CD14-positive monocyte (primary cell): ENCODE data around the gene LRBA. TPM values are rescaled to one million over a fixed set of nuclear protein-coding genes. Genes with fewer than 3 reads are reported as not detected.

Experiments used
- DNase-seq, 3 donors: peaks; one replicate each; pipeline ENCODE4 v3.0.0-alpha.2; 2011 to 2022
- H2AFZ ChIP-seq: 2 replicates; pipeline ENCODE4 v1.6.0; 2012; ENCODE audit warnings: mild to moderate bottlenecking, low read depth, low read length, inconsistent platforms; ENCODE audit not compliant: insufficient read depth, poor library complexity, severe bottlenecking
- H3K27ac ChIP-seq, 2 donors: 1 replicate in 1 of 2; 2 replicates in 1 of 2; pipeline ENCODE4 v1.5.1; 2012 to 2013; ENCODE audit warnings: low read length in 2 of 2, control low read depth in 1 of 2, inconsistent platforms in 1 of 2, low read depth in 1 of 2, mild to moderate bottlenecking in 1 of 2
- H3K27me3 ChIP-seq, 2 donors: one replicate each; pipeline versions ENCODE4 v1.6.0 to v1.6.1; 2011 to 2013; ENCODE audit warnings: low read length in 2 of 2; ENCODE audit not compliant: control insufficient read depth in 2 of 2, insufficient read depth in 2 of 2
- H3K36me3 ChIP-seq, 2 donors: replicated peaks in 1 of 2; 1 replicate in 1 of 2; 2 replicates in 1 of 2; pipeline versions ENCODE4 v1.5.1 to v1.6.1; 2012 to 2013; ENCODE audit warnings: low read length in 2 of 2, control low read depth in 1 of 2, inconsistent platforms in 1 of 2, mild to moderate bottlenecking in 1 of 2; ENCODE audit not compliant: insufficient read depth in 2 of 2, control insufficient read depth in 1 of 2
- H3K4me1 ChIP-seq, 2 donors: 1 replicate in 1 of 2; 2 replicates in 1 of 2; pipeline versions ENCODE4 v1.5.1 to v1.6.1; 2012 to 2013; ENCODE audit warnings: low read length in 2 of 2, control low read depth in 1 of 2, inconsistent platforms in 1 of 2, mild to moderate bottlenecking in 1 of 2, moderate library complexity in 1 of 2; ENCODE audit not compliant: insufficient read depth in 2 of 2, control insufficient read depth in 1 of 2
- H3K4me2 ChIP-seq: replicated peaks from 2 replicates; pipeline ENCODE3; 2012; ENCODE audit warnings: low read length, moderate library complexity, mild to moderate bottlenecking; ENCODE audit not compliant: poor library complexity, severe bottlenecking; ENCODE audit errors: extremely low read depth
- H3K4me3 ChIP-seq, 3 experiments: fragments of 200-600 bp in 1 of 3; sonication (generic) in 1 of 3; replicated peaks in 1 of 3; 1 replicate in 2 of 3; 2 replicates in 1 of 3; pipeline ENCODE4 v1.5.1; 2011 to 2013; ENCODE audit warnings: low read length in 3 of 3, mild to moderate bottlenecking in 3 of 3, control low read depth in 2 of 3, low read depth in 2 of 3, inconsistent platforms in 1 of 3, moderate library complexity in 1 of 3
- H3K79me2 ChIP-seq: 2 replicates; pipeline ENCODE4 v1.6.0; 2012; ENCODE audit warnings: mild to moderate bottlenecking, control low read depth, inconsistent platforms, low read length, moderate library complexity; ENCODE audit not compliant: insufficient read depth
- H3K9ac ChIP-seq: 2 replicates; pipeline ENCODE4 v1.6.0; 2017; ENCODE audit warnings: low read length, mild to moderate bottlenecking; ENCODE audit not compliant: insufficient read depth, poor library complexity, severe bottlenecking
- H3K9me3 ChIP-seq, 2 donors: replicated peaks in 1 of 2; 1 replicate in 1 of 2; 2 replicates in 1 of 2; pipeline versions ENCODE4 v1.5.1 to v1.6.1; 2012 to 2013; ENCODE audit warnings: low read length in 2 of 2, control low read depth in 1 of 2; ENCODE audit not compliant: control insufficient read depth in 1 of 2, insufficient read depth in 1 of 2
- H4K20me1 ChIP-seq: 2 replicates; pipeline ENCODE4 v1.6.0; 2012; ENCODE audit warnings: mild to moderate bottlenecking, low read length, control low read depth, moderate library complexity; ENCODE audit not compliant: insufficient read depth
- H3K27ac Mint-ChIP-seq, 7 donors: one replicate each; pipeline ENCODE4 v1.8.0; 2020; ENCODE audit warnings: mild to moderate bottlenecking in 7 of 7, mixed read lengths in 7 of 7, moderate library complexity in 6 of 7, inconsistent platforms in 2 of 7
- H3K27me3 Mint-ChIP-seq, 3 donors: one replicate each; pipeline ENCODE4 v1.8.0; 2021 to 2022; ENCODE audit warnings: low read depth in 3 of 3, mild to moderate bottlenecking in 3 of 3, mixed read lengths in 3 of 3, moderate library complexity in 3 of 3, inconsistent platforms in 1 of 3
- H3K36me3 Mint-ChIP-seq, 2 donors: one replicate each; pipeline ENCODE4 v1.8.0; 2020; ENCODE audit warnings: mixed read lengths in 2 of 2, inconsistent platforms in 1 of 2, mild to moderate bottlenecking in 1 of 2
- H3K4me1 Mint-ChIP-seq: one replicate; pipeline ENCODE4 v1.8.0; 2020; ENCODE audit warnings: mild to moderate bottlenecking, mixed read lengths
- H3K4me3 Mint-ChIP-seq, 2 donors: one replicate each; pipeline ENCODE4 v1.8.0; 2020; ENCODE audit warnings: mild to moderate bottlenecking in 2 of 2, mixed read lengths in 2 of 2, moderate library complexity in 1 of 2
- H3K9me3 Mint-ChIP-seq, 7 donors: one replicate each; pipeline ENCODE4 v1.8.0; 2020 to 2022; ENCODE audit warnings: mixed read lengths in 7 of 7, mild to moderate bottlenecking in 6 of 7, moderate library complexity in 6 of 7, inconsistent platforms in 2 of 7
- WGBS: methylation state at CpG from one replicate; pipeline ENCODE4 v1.1.5; 2013; ENCODE audit warnings: missing lambda C conversion rate; ENCODE audit not compliant: insufficient coverage; 5-methylcytosine and 5-hydroxymethylcytosine counted together
- intact Hi-C, 2 donors: fragments of 100-400 bp; cut with micrococcal nuclease; formaldehyde crosslinking; loops; one replicate each; pipeline versions ENCODE4 v1.15.0 to v1.15.1; 2023
- polyA plus RNA-seq, 3 donors: library from polyadenylated mRNA; depleted of rRNA in 1 of 3; unstranded in 2 of 3; stranded (reverse) in 1 of 3; fragments of 300-500 nt in 2 of 3; fragments of >200 nt in 1 of 3; fragmentation: Illumina TruSeq in 2 of 3; gene quantifications; 1 replicate in 2 of 3; 2 replicates in 1 of 3; pipeline ENCODE4 v1.2.3, GENCODE V29; 2012 to 2021
- TF ChIP-seq, protein P1 (sequence below): fragments of 200-600 bp; IDR thresholded peaks from one replicate; pipeline ENCODE4 v1.8.0; 2022; ENCODE audit warnings: antibody characterized with exemption, mild to moderate bottlenecking

Gene LRBA
- polyA plus RNA-seq, 3 donors = 1.5 to 5.5 (median 4.4) TPM

DNA sequence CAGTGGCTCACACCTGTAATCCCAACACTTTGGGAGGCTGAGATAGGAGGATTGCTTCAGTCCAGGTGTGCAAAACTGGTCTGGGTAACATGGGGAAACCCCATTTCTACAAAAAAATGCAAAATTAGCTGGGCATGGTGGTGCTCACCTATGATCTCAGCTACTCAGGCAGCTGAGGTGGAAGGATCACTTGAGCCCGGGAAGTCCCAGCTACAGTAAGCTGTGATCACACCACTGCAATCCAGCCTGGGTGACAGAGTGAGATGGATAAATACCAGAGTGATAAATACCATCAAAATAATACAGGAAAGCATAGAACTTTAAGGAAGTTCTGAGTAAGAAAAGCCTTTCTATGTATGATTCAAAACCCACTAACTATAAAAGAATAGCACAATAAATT, 52.8 kb downstream of the LRBA start:
- no CpG with 5 or more reads among the region's 1 CpG for WGBS
- no peaks in the 10 kb centered on the region for H3K79me2 ChIP-seq
- no peak for DNase-seq

DNA sequence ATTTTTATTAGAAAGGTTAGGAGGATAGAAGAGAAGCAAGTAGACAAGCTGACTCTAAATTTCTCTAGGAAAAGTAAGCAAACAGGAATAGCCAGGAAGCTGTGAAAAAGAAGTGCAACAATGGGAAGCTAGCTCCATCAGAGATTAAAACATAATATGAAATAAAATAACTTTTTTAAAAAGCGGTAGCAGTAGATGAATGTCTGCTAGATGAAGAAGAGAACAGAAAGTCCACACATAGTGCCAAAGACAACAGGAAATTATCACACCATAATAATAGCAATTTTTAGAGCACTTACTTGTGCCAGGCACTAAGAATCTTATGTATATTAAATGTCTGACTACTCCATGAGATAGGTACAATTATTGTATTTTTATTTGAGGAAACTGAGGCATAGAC, 53.5 kb downstream of the LRBA start:
- Mint-ChIP-seq H3K4me1 (no peaks in the 10 kb centered on the region), H3K4me3 (no peak overlapping the region), H3K27me3 (no peaks in the 10 kb centered on the region), H3K36me3 (peaks cover 0 to 7% of the 10 kb centered on the region in 2 donors), H3K9me3 (peaks cover 17 to 34% (median 25%) of the 10 kb centered on the region in 7 donors), H3K27ac (no peak overlapping the region)
- H3K4me2 ChIP-seq = no peak overlapping the region
- H3K9ac ChIP-seq = no peak overlapping the region
- no peak overlapping the region for H3K27ac ChIP-seq
- peaks cover 12 to 17% of the 10 kb centered on the region in 2 donors for H3K9me3 ChIP-seq
- no peak overlapping the region for H3K4me3 ChIP-seq
- H3K36me3 ChIP-seq = no peaks in the 10 kb centered on the region
- no peak overlapping the region for H2AFZ ChIP-seq
- H3K4me1 ChIP-seq = no peaks in the 10 kb centered on the region
- TF ChIP-seq, protein P1, sequence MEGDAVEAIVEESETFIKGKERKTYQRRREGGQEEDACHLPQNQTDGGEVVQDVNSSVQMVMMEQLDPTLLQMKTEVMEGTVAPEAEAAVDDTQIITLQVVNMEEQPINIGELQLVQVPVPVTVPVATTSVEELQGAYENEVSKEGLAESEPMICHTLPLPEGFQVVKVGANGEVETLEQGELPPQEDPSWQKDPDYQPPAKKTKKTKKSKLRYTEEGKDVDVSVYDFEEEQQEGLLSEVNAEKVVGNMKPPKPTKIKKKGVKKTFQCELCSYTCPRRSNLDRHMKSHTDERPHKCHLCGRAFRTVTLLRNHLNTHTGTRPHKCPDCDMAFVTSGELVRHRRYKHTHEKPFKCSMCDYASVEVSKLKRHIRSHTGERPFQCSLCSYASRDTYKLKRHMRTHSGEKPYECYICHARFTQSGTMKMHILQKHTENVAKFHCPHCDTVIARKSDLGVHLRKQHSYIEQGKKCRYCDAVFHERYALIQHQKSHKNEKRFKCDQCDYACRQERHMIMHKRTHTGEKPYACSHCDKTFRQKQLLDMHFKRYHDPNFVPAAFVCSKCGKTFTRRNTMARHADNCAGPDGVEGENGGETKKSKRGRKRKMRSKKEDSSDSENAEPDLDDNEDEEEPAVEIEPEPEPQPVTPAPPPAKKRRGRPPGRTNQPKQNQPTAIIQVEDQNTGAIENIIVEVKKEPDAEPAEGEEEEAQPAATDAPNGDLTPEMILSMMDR = no peak
- intact Hi-C loops = no loop called here
- no peak for DNase-seq
- no peaks in the 10 kb centered on the region for H3K27me3 ChIP-seq
- no peaks in the 10 kb centered on the region for H3K79me2 ChIP-seq
- no peaks in the 10 kb centered on the region for H4K20me1 ChIP-seq
- no CpG with 5 or more reads among the region's 1 CpG for WGBS

More for the DNA sequence above, 52.8 kb downstream of the LRBA start:
- Histone ChIP-seq H3K4me1 (no peaks in the 10 kb centered on the region), H3K36me3 (no peaks in the 10 kb centered on the region), H3K4me3 (no peak overlapping the region), H2AFZ (no peak overlapping the region), H3K9me3 (peaks cover 12 to 14% of the 10 kb centered on the region in 2 donors), H3K27ac (no peak overlapping the region), H3K9ac (no peak overlapping the region), H4K20me1 (no peaks in the 10 kb centered on the region), H3K27me3 (no peaks in the 10 kb centered on the region), H3K4me2 (no peak overlapping the region)
- Mint-ChIP-seq H3K9me3 (peaks cover 17 to 33% (median 22%) of the 10 kb centered on the region in 7 donors), H3K36me3 (peaks cover 0 to 7% of the 10 kb centered on the region in 2 donors), H3K4me1 (no peaks in the 10 kb centered on the region), H3K4me3 (no peak overlapping the region), H3K27ac (no peak overlapping the region), H3K27me3 (no peaks in the 10 kb centered on the region)
- TF ChIP-seq, protein P1 = no peak
- intact Hi-C loops = no loop called here
